NCI-H2227 (cell line): ENCODE measurements around the gene ZNF423.
A peak's percentile ranks its signal among the peaks of the same experiment; 100 is the strongest.

ENCODE experiments used
- DNase-seq: peaks from one replicate; lab custom pipeline; 2025; ENCODE audit not compliant: unreplicated experiment; lab: John Stamatoyannopoulos, UW

ZNF423 gene

DNA sequence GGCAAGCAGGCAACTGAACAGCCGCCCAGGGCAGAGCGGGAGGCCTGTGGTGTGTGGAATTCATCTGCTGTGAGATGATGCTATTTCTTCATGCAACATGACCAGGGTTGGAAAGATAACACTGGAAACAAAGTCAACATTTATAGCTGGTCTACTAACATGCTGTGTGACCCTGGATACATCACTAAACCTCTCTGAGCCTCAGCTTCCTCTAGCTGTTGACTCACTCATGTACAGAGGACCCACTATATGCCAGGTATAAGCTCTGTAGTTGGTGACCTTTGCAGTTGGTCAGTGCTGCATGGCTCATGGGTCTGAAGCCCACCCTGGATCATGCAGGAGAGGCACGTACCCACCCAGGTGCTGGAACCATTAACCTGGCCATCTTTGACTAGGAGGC lies 180.9 kb downstream of the ZNF423 start:
- DNase-seq, result no peak

DNA sequence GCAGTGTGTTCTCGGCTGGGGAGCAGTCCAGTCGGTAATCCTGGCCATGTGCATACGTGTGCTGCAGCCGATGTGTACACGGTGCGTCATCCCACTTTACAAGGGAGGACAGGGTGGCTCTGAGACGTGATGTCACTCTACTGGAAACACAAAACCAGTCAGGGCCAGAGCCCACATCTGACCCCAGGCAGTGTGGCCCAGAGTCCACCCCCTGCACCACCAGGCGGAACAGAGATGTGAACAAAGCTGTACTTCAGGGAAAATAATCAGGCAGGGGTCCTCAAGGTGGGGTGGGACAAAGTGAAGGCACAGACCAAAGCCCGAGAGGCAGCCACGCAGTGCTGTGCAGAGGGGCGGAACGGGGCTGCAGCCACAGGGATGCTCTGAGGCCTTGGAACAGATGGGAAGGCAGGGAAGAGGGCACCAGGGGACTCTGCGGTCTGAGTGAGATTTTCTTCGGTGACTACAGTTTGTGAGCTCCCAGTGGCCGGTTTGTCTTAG lies 181.5 kb downstream of the ZNF423 start:
- DNase-seq, result peak; percentile 9

DNA sequence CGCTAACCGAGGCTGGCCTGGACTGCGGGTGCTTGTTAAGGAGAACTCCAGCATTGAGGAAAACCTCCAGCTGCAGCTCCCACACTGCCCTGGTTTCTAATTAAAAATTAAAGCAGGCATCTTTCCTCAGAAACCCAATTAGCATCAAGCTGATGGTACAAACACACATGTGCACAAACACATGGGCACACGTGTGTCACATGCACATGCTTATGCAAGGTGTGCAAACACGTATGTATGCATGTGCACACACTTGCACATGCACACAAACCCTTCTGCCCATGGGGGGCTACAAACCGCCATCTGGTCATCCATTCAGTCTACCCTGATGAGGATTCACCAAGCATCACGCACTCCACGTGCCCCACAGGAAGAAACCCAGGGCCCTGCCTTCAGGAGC lies 182.5 kb downstream of the ZNF423 start:
- DNase-seq, result no peak

DNA sequence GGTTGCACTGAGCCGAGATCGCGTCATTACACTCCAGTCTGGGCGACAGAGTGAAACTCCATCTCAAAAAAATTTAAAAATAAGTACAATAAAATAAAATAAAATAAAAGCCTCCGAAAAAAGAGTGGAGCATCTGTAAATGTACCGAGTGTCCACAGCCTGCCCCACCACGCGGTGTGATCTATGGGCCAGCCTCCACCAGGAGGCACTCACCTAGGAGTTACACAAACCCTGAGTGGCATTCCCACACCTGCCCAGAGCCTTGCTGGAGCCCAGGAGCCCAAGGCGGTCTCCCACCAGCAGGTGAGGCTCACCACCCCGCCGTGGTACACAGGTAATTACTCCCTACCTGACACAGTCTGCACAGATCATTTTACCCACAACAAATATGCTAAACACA lies 183.2 kb downstream of the ZNF423 start:
- DNase-seq, result no peak

DNA sequence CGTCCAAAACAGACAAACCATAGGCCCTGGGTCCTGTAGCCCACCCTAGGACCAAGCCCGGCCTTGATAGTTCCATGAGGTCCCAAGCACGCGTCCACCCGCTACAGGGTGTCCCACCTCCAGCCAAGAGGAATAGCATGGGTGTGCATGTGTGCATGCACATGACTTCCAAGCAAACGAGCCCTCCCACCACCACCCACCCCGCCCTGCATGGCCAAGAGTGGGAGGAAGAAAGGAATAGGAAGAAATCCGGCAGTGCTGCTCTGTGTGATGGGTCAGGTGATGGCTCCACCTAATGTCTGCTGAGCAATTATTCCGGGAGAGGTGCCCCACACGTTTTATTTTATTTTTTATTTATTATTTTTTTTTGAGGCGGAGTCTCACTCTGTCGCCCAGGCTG lies 184.6 kb downstream of the ZNF423 start:
- no peak for DNase-seq

DNA sequence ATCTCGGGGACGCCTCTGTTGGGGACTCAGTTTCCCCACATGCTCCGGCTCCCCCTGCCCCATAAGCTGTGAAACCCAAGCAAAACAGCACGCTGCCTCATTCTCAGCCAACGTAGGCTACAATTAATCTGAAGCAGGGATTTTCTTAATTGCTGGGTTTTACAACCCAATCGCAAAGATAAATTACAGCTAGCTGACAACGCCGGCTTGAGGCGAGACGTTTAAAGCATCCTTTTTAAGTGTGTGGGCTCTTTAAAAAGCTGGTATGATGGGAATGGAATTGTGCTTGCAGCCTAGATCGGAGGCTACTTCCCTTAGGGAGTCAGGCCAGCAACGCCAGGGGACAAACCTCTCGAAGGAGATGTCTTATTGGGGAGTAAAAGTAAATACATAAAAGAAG lies 185.3 kb downstream of the ZNF423 start:
- peak; percentile 12 for DNase-seq

DNA sequence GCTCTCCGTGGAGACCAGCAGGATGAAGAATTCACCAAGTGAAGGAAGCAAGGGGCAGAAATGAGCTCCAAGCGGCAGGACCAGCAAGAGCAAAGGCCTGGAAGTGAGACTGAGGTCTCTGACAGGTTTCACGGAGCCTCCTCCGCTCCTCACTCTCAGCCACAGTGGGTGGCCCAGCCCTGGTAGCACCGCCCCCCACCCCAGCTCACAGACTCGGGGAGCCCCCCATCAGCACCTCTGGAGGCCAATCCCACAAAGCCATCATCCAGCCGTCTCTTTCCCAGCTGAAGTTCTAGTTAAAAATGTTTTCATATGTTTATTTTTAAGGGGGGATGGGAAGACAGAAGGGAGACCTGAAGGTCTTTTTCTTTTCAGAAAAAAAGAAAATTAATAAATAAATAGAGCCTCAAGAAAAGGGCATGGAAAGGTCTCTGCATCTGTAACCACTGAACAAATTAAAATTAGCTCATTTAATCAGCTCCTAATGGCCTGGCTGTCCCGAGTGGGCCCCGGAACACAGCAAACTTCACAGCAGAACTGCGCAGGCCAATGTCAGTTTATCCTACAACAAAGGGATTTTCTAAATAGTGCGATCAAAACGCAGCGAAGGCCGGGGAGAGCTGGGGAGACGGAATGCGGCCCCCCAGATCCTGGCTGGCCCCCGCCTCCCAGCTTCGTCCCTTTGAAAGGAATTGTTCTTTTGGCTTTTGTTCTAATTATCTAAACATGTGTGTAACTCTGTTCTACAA lies 190.3 kb downstream of the ZNF423 start:
- no peak for DNase-seq

DNA sequence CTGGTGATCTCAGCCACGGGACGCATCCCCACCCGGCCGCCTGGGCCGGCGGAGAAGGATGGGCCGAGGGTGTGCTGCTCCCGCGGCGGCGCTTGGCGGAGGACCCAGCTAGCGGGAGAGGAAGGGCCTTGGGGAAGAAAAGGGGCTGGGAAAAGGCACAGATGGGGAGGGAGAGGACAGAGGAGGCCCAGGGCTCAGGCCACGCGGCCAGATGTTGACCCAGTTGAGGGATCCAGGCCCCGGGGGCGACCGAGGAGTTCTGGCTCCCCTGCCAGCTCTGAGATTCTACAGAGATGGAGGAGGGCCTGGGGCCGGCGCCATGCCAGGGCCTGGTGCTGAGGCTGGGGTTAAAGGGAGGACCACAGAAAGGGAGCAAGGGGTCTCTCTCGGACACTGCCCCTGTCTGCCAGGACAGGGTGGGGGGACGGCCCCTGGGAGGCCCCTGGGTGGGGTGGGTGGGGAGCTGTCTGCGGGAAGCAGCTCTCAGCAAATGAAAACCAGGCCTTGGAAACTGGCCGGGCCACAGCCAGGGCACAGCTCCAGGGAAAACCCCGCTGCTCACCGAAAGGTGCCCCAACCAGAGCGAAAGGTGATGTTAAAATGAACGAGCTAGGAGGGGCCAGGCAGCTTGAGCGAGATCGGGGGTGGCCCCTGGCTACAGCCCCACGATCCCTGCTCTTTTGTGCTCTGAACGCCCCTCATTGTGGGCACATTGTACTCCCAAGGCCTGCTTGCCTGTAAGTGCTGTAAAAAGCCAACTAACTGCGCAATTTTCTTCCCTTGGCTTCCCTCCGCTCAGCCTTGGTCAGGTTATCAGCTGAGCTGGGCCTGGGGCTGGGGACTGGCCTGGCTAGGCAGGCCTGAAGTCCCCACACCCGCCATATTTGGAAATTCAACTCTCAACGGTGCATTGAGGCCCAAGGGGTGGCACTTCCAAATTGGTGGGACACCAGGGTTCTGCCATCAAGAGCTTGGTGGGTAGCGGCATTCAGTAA lies 191.4 kb downstream of the ZNF423 start:
- no peak for DNase-seq

DNA sequence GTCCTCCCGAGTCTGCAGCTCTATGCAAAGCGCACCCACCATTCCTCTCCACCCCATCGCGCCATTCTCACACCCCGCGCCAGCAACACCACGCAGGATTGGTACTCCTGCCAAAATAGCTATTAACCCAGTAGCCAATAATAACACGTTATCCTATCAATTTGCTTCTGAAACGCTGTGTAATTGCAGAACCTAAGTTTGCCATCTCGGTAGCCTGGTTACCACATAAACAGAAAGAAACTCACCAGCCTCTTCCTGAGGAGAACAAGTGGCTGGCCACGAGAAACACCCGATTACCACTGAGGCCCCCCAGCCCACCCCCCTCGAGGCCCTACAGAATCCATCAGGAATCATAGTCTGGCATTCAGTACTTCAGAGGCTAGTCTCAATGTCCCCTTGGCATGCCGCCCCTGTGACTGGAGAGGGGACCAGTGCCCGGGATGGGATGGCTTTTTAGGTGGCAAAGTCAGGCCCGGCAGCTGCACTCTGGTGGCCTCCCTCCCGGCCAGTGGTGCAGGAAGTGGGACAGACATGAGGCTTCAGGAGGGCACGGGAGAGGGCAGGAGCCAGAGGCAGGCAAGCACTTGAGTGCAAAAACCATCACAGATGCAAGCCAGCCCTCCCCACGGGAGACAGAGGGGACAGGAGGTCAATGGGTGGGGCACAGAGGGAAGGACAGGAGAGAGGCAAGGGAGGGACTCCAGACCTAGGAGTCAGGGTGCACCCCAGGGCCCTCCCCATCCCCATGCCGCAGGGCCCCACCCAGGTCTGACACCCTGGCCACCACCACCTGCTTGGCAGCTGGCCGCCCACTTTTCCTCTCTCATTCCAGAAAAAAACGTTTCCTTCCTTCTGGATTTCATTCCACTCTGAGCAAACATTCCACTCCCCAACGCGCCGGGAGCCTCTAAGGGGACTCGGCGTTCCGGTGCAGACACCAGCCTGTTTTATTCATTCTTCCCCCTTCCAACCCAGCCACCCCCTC lies 192.5 kb downstream of the ZNF423 start:
- peak; percentile 23 for DNase-seq

DNA sequence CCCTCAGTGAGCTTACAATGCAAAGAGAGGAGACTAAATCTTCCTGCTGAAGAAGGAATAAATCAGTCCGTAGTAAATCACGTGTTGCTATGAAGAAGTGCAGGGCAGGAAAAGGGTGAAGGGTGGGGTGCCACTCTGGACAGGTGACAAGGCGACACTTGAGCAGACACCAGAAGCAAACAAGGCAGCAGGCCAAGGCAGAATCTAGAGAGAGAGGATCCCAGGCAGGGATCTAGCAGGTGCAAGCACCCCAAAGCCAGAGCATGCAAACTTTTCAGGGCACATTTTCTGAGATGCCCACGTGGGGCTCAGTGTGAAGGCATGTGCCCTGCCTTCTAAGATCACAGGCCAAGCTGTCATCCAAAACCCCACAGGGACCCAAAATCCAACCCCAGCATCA lies 193.3 kb downstream of the ZNF423 start:
- no peak for DNase-seq

DNA sequence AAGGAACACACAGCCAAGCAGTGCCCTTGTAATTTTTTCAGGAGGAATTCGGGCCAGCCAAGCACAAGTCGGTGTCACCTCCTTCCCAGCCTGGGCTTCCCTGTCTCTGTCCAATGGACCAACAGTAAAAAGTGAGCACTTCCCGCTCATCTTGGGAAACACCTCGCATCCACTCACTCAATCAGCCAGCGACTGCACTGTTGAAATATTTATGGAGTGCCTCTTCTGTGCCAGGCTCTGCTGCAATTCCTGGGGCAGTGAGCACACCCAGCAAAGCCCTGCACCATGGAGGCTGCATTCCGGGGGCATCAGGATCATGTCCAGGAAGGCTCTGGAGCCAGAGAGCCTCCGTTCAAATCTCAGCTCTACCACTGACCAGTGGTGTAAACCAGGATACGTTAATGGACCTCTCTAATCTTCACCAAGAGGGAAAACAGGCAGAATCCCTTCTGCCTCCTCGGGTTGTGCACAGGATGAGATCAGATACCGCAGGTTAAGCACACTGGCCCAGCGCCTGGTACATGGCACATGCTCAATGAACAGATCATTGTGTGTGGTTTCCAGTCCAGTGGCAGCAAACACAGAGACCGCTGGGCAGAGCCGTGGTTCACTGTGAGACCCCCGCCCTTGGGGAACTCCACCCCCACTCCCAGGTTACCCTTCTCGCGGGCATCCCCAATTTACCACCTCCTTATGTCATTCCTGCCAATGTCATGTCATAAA lies 194.3 kb downstream of the ZNF423 start:
- DNase-seq, result no peak

DNA sequence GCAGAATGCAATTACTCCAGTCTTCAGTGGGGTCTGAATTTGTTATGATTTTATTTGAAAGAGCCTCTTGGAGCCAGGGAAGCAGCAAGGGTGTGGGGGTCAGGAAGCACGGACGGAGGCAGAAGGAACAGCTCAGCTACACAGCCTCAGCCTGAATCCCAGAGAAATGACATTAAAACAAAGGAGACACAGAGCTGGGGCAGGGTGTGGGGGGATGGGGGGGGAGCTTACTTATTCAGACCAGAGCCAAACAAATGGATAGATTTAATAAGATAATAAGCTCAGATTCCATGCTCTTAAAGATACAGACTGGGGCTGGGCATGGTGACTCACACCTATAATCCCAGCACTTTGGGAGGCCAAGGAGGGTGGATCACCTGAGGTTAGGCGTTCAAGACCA lies 195.3 kb downstream of the ZNF423 start:
- DNase-seq, result no peak

DNA sequence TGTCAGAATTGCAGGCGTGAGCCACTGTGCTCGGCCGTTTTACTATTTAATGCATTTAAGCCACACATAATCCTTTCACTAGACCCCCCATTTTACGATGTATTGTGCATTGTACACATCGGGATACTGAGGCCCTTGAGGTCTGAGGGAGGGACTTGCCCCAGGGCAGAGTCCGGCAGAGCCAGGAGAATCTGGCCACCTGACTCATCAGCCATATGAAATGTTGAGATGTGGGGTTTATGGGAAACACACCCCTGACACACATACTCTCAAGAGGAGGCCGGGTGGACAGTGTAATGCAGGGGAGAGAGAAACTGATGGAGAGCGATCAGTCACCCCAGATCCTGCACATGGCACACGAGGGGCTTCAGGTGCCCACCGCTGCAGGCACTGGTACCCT lies 196.6 kb downstream of the ZNF423 start:
- DNase-seq, result no peak

DNA sequence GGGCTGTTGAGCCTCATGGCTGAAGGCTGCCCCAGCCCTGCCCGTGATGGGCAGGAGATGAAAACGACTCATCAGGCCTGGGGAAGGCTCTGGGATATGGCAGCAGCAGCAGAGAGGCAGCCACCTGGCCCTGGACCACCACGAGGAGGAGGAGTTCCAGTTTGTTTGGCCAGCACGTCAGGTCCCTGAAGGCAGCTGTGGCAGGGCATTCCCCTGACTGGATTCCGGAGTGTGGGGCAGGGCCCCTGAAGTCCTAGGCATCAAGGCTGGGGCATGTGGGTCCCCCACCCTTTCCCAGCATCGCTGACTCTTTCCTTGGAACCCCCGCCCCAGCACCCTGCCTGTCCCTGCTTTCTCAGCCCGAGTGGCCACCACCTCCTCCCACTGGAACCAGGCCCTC lies 197.4 kb downstream of the ZNF423 start:
- no peak for DNase-seq

DNA sequence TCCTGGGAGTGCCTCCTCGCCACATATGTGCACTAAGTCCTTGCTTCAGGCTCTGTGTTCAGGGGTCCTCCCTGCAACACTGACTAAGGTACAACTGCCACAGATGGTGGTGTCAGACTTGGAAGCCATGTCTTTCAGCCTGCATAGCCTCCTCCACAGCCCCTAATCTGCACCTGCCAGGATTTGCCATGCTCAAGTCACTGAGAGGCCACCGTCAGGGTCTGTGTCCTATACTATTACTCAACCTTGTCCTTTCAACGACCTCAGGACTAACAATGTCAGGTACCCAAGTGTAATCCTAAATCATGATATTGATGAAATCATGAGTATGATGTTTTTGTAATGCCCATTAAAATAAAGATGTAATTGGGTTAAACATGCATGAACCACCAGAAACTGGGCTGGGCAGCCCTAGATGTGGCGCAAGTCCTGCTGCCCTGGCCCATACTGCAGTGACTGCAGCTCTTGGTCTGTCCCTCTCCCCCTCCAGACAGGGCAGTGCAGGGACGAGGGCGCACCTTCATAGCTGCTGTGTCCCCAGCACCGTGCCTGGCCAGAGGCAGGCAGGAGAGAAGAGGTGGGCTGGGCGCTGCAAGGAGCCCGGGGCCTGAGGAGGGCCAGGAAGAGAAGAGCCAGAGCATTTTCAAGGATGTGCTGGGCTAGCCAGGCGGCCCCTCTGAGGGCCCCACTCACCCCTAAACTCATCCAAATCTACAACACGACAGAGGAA lies 198.0 kb downstream of the ZNF423 start:
- DNase-seq, result no peak

DNA sequence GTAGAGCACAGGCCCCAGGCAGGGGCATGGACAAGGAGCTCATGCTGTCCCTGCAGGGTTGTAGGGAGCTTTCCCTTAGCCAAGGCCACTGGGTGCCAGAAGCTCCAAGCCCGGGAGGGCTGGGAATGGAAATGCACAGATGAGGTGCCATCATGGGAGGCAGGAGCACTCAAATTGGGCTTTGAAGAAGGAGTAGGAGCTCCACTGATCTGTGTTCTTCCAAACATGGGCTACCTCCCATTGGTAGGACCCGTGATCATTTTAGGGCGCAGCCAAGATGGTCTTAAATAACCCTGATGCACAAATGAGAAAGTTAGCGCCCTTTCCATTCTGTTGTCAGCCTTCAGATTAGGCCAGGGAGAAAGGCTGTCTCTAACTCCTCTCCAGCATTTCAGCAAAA lies 201.5 kb downstream of the ZNF423 start:
- DNase-seq, result no peak

DNA sequence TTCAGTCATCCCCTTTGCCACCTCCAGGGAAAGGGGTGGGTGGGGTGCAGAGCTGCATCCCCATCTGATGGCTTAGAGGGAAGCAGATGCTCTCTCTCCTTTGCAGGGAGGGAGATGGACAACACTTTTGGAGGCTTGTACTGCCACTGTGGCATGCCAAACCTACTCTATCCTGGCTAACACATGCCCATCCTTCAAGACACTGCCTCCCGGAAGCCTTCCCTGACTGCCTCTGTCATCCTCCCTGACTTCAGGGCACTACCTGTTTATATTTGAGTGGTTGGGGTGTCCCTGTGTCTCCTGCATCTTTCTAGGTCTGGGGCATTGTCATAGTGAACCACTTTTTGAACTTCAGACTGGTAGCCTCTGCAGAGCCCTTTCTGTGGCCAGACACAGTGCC lies 202.3 kb downstream of the ZNF423 start:
- no peak for DNase-seq

DNA sequence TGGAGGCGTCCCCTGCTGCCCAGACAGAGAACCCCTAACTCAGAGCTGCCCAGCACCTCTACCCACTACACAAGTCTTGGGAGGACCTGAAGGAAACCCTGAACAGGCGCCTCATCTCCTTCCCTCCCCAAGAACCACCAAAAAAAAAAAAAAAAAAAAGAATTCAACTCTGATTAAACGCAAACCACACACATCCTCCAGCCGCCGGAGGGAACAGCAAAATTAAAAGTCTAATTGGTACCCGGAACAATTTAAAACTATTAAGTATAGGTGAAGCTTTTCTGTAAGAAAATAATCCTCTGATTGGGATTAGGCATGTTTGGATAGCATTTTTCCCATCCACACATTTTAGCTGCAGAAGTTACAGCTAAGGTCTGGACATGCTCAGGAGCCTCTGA lies 202.7 kb downstream of the ZNF423 start:
- no peak for DNase-seq

DNA sequence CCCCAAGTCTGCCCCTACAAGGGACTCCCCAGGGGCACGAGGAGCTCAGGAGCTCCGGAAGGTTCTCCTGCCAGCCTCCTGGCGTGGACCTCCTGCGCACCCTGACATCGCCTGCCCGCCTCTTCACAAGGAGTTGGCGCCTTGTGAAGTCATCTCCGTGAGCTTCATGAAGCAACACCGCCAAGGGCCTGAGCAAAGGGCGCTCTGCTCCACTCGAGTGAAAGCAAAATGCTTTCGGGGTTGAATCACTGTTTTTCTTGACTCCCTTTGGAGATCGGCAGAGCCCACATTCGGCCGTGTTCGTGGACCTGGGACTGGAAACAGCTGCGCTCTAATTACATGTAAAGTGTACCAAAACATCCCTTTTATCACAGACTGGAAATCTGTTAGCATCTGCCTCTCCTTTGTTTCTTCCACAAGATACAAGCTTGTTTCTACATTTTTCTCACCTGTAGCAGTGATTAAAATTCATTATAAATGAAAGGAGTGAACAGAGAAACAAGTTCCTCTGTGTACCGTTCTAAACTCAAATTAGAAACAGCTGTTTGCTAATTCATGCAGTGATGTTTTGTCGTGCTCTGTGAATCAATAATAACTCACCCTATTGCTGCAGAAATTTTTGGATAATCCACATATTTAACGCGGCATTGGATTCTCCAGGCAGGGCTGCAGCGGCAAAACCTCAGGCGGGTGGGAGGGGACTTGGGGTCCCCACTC lies 203.3 kb downstream of the ZNF423 start:
- DNase-seq, result peak; percentile 29
